Stimulated activated CD8-positive, alpha-beta memory T cell treated with anti-CD3 and anti-CD28 coated beads, Interleukin-7, amount 100 ng/mL, for 48 hours (primary cell): ENCODE measurements around the gene AHNAK.

Experiments used
- DNase-seq, 2 donors: peaks; one replicate each; pipeline ENCODE4 v3.0.0-alpha.2; 2020; ENCODE audit warnings: low read depth in 1 of 2; ENCODE audit errors: extremely low read depth in 1 of 2

AHNAK gene

DNA sequence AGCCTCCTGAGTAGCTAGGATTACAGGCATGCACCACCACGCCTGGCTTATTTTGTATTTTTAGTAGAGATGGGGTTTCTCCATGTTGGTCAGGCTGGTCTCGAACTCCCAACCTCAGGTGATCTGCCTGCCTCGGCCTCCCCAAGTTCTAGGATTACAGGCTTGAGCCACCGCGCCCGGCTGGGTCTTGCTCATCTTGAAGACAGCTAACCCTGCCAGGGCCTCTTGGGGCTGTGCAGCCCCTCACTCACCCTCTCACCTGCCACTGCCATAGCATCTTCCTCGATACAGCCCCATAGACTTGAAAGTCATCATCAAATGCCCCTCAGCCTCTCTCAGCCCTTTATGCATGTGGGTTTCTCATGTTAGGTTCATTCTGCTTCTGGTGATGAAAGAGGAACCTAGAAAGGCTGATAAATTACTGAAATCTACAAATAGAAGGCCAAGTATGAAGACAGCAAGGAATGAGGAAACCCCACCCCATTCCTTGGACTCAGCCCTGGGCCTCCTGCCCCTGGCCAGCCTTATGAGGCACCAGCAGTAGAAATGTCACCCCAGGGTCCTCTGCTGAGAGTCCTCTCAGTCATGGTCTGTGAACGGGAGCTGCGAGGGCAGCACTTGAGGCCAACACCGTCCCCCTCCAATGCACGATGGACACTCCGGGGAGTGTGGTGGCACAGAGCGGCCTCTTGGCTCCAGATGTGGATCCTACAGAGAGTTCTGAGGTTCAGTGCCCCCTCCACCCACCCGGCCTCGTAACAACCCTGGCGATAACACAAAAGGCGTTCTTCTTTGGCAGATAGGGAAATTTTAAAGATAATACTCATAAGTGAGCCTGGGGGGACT, 103.0 kb downstream of the AHNAK start:
- no peak for DNase-seq

DNA sequence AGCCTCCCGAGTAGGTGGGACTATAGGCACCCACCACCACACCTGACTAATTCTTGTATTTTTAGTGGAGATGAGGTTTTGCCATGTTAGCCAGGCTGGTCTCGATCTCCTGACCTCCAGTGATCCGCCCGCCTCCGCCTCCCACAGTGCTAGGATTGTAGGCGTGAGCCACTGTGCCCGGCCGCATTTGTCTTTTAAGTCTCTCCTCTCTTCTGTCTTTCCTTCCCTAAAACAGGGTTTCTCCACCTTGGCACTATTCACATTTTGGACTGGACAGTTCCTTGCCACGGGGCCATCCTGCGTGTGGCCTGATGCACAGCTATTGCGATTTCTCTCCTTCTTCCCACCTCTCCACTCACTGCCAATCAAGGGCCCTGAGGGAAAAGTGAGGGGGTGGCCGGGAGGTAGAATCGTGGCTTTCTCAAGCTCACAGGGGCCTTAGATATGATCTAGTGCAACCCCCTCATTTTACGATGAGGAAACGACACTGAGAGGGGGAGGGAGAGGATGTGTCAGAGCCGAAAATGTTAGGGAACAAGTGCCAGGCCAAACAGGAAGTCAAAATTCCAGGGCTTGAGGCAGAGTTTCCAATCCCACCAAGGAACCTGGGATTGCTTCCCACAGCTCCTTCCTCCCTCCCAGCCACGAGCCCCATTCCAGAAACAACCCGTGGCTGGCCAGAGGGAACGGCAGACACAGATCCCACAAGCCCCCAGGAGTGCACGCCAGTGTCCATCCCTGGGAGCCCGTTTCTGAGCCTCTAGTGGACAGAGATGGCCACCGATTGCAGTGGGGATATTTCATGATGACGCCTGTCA, 106.6 kb downstream of the AHNAK start:
- no peak for DNase-seq

DNA sequence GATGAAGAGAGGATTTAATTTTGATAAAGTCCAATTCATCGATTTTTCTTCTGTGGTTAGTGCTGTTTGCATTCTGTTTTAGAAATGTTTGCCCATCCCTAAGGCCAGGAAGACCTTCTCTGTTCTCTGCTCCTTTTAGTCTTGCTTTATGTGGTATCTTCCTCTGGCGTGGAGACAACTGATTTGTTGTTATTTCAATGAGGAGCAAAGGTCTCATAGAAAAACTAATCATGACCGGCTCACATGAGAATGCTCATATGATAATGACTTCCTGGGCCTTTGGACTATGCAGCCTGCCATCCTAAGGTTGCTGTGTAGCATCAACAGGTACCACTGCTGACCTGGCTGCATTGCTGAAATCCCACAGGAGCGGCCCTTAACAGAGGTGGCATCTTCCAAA, 108.0 kb downstream of the AHNAK start:
- no peak for DNase-seq

DNA sequence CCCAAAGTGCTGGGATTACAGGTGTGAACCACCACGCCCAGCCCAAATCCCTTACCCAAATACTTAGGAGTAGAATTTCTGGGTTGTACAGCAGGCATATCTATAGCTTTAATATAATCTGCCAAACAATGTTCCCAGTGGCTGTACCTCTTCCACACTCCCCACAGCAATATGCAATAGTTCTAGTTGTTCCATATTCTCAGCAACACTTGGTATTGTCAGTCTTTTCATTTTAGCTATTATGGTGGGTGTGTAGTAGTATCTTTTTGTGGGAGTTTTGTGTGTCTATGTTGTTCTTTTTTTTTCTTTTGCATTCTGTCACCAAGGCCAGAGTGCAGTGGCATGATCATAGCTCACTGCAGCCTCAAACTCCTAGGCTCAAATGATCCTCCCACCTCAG, 109.0 kb downstream of the AHNAK start:
- DNase-seq, result no peak

DNA sequence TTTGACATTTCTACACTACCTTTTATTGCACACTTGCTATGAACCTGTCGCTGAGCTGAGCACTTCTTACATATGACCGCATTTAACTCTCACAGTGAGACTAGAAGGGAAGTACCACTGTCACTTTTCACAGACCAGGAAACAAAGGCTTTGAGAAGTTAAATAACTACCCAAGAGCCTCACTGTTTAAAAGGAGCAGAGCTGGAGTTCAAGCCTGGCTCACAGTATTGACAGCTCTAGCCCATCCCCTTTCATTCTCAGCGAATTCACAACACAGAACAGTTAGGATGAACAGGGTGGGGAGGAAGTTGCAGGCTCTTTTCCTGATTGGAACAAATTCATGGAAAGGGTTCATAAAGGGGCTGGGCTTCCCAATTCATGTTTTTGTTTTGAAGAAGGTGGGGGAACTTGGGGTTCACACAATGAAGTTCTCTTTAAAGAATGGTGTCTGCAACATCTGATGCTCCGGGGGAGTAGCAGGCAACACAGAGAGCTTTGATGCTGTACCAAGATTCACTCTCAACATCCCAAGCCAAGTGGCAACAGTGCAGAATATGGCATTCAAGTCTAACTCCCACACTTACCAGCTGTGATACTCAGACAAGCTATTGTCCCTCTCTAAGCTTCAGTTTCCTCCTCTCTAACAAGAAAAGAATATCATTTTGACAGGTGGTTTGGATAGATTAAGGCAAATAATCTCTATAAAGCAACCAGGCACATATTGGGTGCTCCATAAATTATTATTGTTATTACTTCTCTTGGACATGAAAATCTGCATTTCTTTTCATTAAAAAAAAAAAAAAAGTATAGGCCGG, 110.6 kb downstream of the AHNAK start:
- DNase-seq, result no peak

DNA sequence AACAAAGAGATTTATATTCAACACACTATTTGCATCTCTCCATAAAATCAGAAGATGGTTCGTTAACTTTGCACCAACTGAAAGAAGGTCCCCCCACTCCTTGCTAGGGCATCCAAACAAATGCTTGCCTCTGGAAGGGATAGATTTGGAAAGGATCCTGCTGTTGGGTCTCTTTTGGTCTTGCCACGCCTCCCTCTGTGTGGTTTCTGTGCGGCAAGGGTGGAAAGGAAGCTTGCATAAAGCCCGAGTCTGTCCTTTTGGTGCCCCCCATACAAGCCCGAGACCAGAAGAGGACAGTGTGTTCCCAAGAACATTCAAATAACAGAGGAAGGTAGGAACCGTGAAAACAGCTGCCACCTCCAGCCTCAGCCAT, 112.7 kb downstream of the AHNAK start:
- no peak for DNase-seq

DNA sequence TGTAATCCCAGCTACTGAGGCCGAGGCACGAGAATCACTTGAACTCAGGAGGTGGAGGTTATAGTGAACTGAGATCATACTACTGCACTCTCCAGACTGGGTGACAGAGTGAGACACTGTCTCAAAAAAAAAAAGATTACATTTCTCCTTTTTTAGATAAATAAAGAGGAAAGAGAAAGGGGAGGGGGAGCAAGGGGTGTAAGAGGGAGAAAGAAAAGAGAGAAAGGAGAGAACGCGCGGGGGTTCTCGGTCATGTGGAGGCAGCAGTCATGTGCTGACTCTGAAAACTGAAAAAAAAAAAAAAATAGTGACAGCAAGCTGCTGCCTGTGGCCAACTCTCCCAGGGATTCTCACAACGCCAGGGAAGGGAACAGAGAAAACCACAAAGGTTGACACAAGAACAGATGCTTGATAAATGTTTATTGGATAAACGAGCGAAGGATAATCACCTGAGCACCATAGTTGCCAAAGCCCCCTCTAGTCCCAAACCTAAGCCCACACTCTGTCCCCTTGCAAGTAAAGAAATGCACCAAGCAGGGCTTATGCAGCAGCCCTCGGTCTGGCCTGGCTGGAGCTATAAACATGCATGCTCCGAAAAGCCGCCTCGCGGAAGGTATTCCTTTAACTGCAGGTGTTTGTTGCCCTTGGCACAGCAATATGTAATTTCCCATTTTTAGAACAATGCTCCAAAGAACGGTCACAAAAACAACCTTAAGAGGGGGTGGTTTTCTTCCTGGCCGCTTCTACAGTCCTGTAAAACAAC, 113.3 kb downstream of the AHNAK start:
- DNase-seq, result no peak

DNA sequence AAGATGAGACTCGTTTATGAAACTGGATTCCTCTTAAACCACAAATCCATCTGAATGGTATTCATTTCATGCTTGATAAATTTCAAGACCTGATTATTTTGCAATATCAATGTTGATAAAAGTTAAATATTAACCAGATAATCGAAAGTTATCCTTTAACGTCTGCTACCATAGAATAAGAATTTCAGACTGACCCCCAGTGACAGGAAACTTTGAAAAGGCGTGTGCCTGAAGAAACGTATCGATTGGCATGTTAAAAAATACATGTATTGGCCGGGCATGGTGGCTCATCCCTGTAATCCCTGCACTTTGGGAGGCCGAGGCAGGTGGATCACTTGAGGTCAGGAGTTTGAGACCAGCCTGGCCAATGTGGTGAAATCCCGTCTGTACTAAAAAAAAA, 113.9 kb downstream of the AHNAK start:
- DNase-seq, result no peak

DNA sequence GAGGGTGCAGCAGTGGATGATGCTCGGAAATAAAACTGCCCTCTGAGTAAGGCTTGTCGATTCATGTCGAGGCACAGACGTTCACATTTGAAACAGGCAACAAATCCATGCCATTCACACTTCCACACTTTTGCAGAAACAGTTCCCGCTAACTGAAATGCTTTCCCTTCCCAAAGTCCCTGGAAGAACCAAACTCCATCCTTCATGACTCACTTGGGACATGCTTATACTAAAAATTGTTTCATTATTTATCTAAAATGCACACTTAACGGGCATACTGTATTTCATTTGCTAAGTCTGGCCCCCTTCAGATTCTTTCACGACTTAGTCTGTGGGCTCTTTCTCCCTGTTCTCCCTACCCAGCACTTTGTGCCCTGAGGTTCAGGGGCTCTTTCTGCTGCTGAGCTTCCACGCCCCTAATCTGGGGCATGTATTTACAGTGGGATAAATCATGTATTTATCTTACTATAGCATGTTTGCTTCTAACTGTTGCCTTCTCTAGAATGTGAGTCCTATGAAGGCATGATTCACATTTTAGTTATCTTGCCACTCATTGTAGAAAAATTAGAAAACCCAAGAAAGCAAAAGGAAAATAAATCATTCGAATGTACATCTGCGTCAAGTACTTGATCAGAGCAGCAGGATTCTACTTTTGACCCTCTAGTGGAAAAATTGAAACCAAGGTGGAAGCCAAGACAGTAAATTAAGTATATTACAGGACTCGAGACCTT, 115.3 kb downstream of the AHNAK start:
- DNase-seq, result no peak

DNA sequence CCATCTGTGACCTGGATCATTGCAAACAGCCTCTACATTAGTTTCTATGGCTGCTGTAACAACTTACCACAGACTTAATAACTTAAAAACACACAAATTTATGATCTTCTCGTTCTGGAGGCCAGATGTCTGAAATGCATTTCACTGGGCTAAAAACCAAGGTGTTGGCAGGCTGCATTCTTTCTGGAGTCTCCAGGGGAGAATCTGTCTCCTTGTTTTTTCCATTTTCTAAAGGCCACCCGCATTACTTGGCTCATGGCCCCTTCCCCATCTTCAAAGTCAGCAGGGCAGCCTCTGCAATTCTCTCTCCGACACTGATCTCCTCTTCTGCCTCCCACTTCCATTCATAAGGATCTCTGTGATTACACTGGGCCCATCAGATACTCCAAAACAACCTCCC, 116.2 kb downstream of the AHNAK start:
- DNase-seq, result no peak

DNA sequence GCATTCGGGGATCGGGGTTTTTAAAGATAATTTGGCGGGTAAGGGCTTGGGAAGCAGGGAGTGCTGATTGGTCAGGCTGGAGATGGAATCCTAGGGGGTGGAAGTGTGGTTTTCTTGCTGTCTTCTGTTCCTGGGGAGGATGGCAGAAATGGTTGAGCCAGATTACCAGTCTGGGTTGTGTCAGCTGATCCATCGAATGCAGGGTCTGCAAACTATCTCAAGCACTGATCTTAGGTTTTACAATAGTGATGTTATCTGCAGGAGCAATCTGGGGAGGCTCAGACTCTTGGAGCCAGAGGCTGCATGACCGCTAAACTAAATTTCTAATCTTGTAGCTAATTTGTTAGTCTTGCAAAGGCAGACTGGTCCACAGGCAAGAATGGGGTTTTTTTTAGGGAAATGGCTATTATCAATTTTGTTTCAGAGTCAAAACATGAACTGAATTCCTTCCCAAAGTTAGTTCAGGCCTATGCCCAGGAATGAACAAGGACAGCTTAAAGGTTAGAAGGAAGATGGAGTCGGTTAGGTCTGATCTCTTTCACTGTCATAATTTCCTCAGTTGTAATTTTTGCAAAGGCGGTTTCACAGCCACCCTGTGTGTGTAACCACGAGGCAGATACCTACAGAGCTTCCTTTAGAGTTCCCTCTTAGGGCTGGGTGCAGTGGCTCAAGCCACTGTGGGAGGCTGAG, 117.6 kb downstream of the AHNAK start:
- no peak for DNase-seq

DNA sequence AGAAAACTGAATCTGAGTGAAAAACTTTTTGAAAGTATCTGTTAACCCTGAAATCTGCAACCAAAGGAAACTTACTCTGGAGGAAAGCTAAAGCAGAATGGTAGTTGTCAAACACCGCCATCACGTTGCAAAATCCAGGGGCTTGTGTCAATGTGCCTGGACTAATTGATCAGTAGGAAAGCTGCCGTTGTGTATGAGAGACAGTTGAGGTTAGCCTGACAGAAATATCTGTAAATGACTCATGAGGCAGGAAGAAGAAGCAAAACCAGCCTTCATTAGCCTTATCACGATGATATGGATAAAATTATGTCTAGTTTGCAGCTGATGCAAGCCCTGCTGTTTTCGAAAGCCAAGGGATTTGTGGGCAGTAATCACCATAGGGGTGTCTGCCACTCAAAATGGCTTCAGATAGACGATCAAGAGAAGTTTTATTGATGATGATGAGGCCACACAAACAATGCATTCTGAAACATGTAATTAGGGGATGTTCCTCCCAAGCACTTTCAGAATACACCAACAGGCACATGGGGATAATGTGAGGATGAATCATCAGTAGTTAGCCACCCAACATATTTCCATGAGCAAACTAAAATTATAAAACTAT, 118.9 kb downstream of the AHNAK start:
- peak in 1 of 2 donors; percentile 16 for DNase-seq

DNA sequence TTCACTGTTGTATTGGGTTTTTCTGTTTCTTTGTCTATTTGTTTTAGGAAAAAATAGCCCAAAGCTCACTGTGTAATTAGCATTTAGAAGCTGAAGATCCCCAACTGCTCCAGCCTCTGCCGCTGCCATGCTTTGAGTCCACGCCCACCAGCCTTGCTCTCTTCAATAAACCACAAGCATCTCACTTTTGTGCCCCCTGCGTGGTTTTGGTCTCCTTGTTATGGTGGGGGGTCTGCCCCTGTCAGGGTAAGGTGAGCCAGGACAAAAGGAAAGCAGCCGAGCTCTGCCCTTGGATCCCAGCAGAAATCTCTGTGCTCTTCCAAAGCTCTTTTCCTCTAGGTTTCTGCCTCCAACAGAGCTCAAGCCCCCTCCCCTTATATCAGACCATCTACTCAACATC, 123.6 kb downstream of the AHNAK start:
- no peak for DNase-seq

DNA sequence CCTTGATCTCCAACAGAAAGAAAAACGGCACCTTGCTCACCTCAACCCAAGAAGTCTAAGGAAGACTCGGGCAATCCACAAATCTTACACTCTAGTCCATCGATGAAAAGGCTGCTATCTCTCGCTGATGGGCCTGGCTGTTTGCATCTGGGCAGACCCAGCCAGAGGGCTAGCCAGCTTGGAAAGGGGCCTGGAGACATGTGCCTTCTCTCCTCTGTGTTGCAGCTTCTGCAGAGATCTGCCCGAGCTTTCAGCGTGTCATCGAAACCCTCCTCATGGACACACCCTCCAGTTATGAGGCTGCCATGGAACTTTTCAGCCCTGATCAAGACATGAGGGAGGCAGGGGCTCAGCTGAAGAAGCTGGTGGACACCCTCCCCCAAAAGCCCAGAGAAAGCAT, 124.6 kb downstream of the AHNAK start:
- DNase-seq, result no peak

DNA sequence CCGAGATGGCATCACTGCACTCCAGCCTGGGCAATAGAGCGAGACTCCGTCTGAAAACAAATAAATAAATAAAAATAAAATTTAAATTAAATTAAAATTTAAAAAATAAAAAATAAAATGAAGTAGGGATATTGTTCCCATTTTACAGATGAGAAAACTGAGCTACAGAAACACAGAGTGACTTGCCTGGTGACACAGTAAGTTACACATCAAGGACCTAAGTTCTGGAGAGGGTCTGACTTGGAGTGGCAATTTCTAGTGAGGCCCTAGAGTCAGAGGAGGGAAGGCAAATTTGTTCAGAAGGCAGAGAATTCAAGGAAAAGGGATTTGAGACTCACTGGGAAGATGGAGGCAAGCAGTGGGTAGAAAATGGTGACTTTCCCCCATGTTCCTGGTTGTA, 125.7 kb downstream of the AHNAK start:
- DNase-seq, result no peak

DNA sequence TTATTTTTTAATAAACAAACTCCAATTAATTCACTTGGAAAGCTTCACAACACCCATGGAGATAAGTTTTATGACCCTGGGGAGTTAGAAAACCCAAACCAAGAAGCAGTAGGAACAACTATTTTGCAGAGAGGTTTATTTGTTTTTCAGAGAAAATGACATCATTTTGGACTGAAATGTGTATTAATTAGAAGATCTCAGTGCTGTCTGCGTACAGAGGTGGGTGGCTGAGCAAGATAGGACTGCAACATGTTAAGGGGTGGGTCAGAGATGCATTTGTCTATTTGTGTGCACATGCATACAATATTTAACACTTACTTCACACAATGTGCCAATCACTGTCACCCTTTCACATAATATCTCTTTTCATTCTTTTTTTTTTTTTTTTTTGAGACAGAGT, 126.7 kb downstream of the AHNAK start:
- no peak for DNase-seq

DNA sequence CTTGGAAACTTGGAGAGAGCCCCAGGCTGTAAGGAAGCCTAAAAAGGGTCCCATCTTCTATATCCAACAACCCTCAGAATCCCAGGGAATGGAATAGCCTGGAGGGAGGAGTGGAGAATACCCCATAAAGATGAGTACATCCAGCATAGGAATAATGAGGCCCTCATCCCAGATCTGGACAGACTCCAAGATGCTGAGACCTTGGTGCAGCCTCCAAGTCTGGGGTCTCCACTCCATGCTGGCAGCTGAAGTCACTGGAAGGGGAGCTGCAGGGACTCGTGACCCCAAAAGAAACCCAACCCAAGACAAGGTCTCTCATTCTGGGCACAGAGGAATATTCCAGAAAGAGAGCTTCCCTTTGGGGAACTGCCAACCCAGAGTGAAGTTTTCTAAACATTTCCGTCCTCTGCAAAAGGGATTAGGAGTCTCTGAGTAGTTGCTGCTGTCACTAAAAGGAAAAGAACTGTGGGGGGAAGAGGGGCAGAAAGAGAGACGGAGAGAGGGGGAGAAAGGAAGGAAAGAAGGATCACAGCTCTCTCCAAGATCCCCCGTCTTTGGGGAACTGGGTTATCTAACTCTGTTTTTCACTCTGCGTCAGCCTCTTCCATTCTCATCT, 127.2 kb downstream of the AHNAK start:
- no peak for DNase-seq

DNA sequence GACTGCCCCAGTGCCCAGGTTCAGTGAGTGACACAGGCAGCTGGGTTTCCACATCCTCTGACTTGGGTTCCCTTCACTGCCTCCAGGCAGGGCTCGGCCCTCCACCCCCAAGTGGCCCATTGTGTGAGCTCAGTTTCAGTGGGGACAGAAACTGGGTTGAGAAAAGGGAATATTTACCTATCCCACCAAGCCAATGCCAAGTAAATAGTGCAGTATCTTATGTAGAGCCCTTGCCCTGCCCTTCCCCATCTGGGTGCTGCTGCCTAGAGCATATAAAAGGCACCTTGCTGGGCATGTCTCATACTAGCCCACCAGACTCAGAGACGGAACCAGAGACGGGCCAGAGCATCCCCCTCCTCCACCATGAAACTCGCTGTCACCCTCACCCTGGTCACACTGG, 127.9 kb downstream of the AHNAK start, which contains the start of gene SCGB1A1:
Gene SCGB1A1 (plus strand): TSS at position 301 of the 400 bp plus-strand sequence. CDS start 63 bp downstream, at position 364.
- no peak for DNase-seq
